CD4-positive, alpha-beta T cell treated with Interleukin-2 at 100 ng/mL for 4 hours (primary cell): Measurements from ENCODE around the gene PCDHB2.
"Not testable (repeated sequence)": the region's sequence is repeated elsewhere in the genome, so short reads cannot be mapped to it uniquely, and the experiment has no call there.

Experiments used
- DNase-seq: peaks from one replicate; pipeline ENCODE4 v3.0.0-alpha.2; 2020; ENCODE audit warnings: low spot score

Gene PCDHB2

DNA sequence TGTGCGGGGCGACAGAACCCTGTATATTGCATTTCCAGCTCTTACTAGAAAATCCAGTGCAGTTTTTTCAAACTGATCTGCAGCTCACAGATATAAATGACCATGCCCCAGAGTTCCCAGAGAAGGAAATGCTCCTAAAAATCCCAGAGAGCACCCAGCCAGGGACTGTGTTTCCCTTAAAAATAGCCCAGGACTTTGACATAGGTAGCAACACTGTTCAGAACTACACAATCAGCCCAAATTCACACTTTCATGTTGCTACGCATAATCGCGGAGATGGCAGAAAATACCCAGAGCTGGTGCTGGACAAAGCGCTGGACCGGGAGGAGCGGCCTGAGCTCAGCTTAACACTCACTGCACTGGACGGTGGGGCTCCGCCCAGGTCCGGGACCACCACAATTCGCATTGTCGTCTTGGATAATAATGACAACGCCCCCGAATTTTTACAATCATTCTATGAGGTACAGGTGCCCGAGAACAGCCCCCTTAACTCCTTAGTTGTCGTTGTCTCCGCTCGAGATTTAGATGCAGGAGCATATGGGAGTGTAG lies 41.4 kb downstream of the PCDHB2 start:
- DNase-seq, result no peak

GRCh38 chr5:141137346-141137745 lies 42.9 kb downstream of the PCDHB2 start:
- not testable (repeated sequence) for DNase-seq
